H9 (cell line): ENCODE results near the gene LGALS9. TPM values are rescaled to one million over a fixed set of nuclear protein-coding genes. Genes with fewer than 3 reads are reported as not detected.

ENCODE experiments used
- DNase-seq: peaks from one replicate; pipeline ENCODE4 v3.0.0-alpha.2; 2017
- H2AFZ ChIP-seq: one replicate; pipeline ENCODE4 v1.6.1; 2013; ENCODE audit warnings: mild to moderate bottlenecking, low read length, control low read depth, moderate library complexity
- H2AK5ac ChIP-seq: 2 replicates; pipeline ENCODE4 v1.6.1; 2013; ENCODE audit warnings: low read length, control low read depth, mixed read lengths; ENCODE audit not compliant: insufficient read length
- H2BK120ac ChIP-seq: one replicate; pipeline ENCODE4 v1.6.1; 2013; ENCODE audit warnings: low read depth, mild to moderate bottlenecking, low read length, control low read depth, inconsistent platforms; ENCODE audit not compliant: poor library complexity, severe bottlenecking
- H2BK12ac ChIP-seq: 2 replicates; pipeline ENCODE4 v1.6.1; 2013; ENCODE audit warnings: low read length, control low read depth, mixed read lengths, low read depth; ENCODE audit not compliant: insufficient read length
- H2BK15ac ChIP-seq: 2 replicates; pipeline ENCODE4 v1.6.1; 2013; ENCODE audit warnings: low read depth, low read length, control low read depth
- H2BK20ac ChIP-seq: one replicate; pipeline ENCODE4 v1.6.1; 2013; ENCODE audit warnings: low read depth, mild to moderate bottlenecking, low read length, control low read depth, inconsistent platforms; ENCODE audit not compliant: poor library complexity, severe bottlenecking
- H2BK5ac ChIP-seq: 2 replicates; pipeline ENCODE4 v1.6.1; 2013; ENCODE audit warnings: low read length, control low read depth, mixed read lengths; ENCODE audit not compliant: insufficient read length
- H3K14ac ChIP-seq: 2 replicates; pipeline ENCODE4 v1.6.1; 2013; ENCODE audit warnings: low read length, control low read depth; ENCODE audit not compliant: insufficient read depth
- H3K18ac ChIP-seq: 2 replicates; pipeline ENCODE4 v1.6.1; 2013; ENCODE audit warnings: low read depth, mild to moderate bottlenecking, mixed read lengths, low read length, control low read depth; ENCODE audit not compliant: insufficient read length
- H3K23ac ChIP-seq: 2 replicates; pipeline ENCODE4 v1.6.1; 2013; ENCODE audit warnings: low read length, control low read depth, mixed read lengths, low read depth; ENCODE audit not compliant: insufficient read length
- H3K23me2 ChIP-seq: 2 replicates; pipeline ENCODE4 v1.6.1; 2013; ENCODE audit warnings: low read depth, mild to moderate bottlenecking, mixed read lengths, low read length, control low read depth; ENCODE audit not compliant: insufficient read length, poor library complexity, severe bottlenecking
- H3K27ac ChIP-seq: 2 replicates; pipeline ENCODE4 v1.5.1; 2013; ENCODE audit warnings: low read length, control low read depth, mixed read lengths, low read depth; ENCODE audit not compliant: insufficient read length
- H3K27me3 ChIP-seq: 2 replicates; pipeline ENCODE4 v1.6.1; 2013; ENCODE audit warnings: low read length, control low read depth, inconsistent platforms; ENCODE audit not compliant: insufficient read depth
- H3K4ac ChIP-seq: 2 replicates; pipeline ENCODE4 v1.6.1; 2013; ENCODE audit warnings: low read depth, mild to moderate bottlenecking, control low read depth, inconsistent platforms, low read length, moderate library complexity
- H3K4me1 ChIP-seq: 2 replicates; pipeline ENCODE4 v1.6.1; 2013; ENCODE audit warnings: low read length, control low read depth, inconsistent platforms; ENCODE audit not compliant: insufficient read depth
- H3K4me2 ChIP-seq: 2 replicates; pipeline ENCODE4 v1.6.1; 2013; ENCODE audit warnings: low read length, control low read depth, mixed read lengths; ENCODE audit not compliant: insufficient read length, insufficient read depth
- H3K56ac ChIP-seq: 2 replicates; pipeline ENCODE4 v1.6.1; 2013; ENCODE audit warnings: low read depth, mild to moderate bottlenecking, mixed read lengths, low read length, control low read depth; ENCODE audit not compliant: insufficient read length
- H3K79me1 ChIP-seq: 2 replicates; pipeline ENCODE4 v1.6.1; 2013; ENCODE audit warnings: low read depth, mild to moderate bottlenecking, moderate library complexity, low read length, control low read depth, inconsistent platforms; ENCODE audit not compliant: insufficient read depth, poor library complexity, severe bottlenecking
- H3K79me2 ChIP-seq: 2 replicates; pipeline ENCODE4 v1.6.1; 2013; ENCODE audit warnings: low read length, control low read depth, inconsistent platforms; ENCODE audit not compliant: insufficient read depth
- H3K9ac ChIP-seq: 2 replicates; pipeline ENCODE4 v1.6.1; 2013; ENCODE audit warnings: low read length, control low read depth, mixed read lengths; ENCODE audit not compliant: insufficient read length; ENCODE audit errors: extremely low read depth
- H3K9me3 ChIP-seq: one replicate; pipeline ENCODE4 v1.6.1; 2013; ENCODE audit warnings: low read depth, low read length, inconsistent platforms; ENCODE audit not compliant: control insufficient read depth
- H3T11ph ChIP-seq: one replicate; pipeline ENCODE4 v1.6.1; 2013; ENCODE audit warnings: mild to moderate bottlenecking, low read length, control low read depth, inconsistent platforms
- H4K20me1 ChIP-seq: one replicate; pipeline ENCODE4 v1.6.1; 2013; ENCODE audit not compliant: control insufficient read depth, insufficient read length, insufficient read depth
- H4K5ac ChIP-seq: 2 replicates; pipeline ENCODE4 v1.6.1; 2013; ENCODE audit warnings: low read depth, mild to moderate bottlenecking, mixed read lengths, low read length, control low read depth; ENCODE audit not compliant: insufficient read length
- H4K8ac ChIP-seq: replicated peaks from 2 replicates; pipeline ENCODE4 v1.6.1; 2013; ENCODE audit warnings: low read length, control low read depth, mixed read lengths, low read depth; ENCODE audit not compliant: insufficient read length
- H4K91ac ChIP-seq: 2 replicates; pipeline ENCODE4 v1.6.1; 2013; ENCODE audit warnings: low read depth, mild to moderate bottlenecking, moderate library complexity, mixed read lengths, low read length, control low read depth; ENCODE audit not compliant: insufficient read length
- H3K27ac Mint-ChIP-seq, 3 experiments: 2 replicates in 2 of 3; 3 replicates in 1 of 3; pipeline ENCODE4 v1.8.0; 2020 to 2021; ENCODE audit warnings: mixed read lengths in 3 of 3, mild to moderate bottlenecking in 1 of 3, moderate library complexity in 1 of 3
- H3K27me3 Mint-ChIP-seq: 2 replicates; pipeline ENCODE4 v1.8.0; 2021; ENCODE audit warnings: low read depth, mild to moderate bottlenecking, moderate library complexity, mixed read lengths
- H3K36me3 Mint-ChIP-seq, 3 experiments: 2 replicates in 2 of 3; 3 replicates in 1 of 3; pipeline ENCODE4 v1.8.0; 2020 to 2021; ENCODE audit warnings: low read depth in 3 of 3, mixed read lengths in 3 of 3; ENCODE audit not compliant: insufficient read depth in 1 of 3
- H3K4me1 Mint-ChIP-seq, 2 experiments: 2 replicates each; pipeline ENCODE4 v1.8.0; 2020; ENCODE audit warnings: mixed read lengths in 2 of 2
- H3K4me3 Mint-ChIP-seq, 2 experiments: 2 replicates in 1 of 2; 3 replicates in 1 of 2; pipeline ENCODE4 v1.8.0; 2020 to 2021; ENCODE audit warnings: mild to moderate bottlenecking in 2 of 2, mixed read lengths in 2 of 2, moderate library complexity in 1 of 2
- H3K9me3 Mint-ChIP-seq, 2 experiments: 2 replicates in 1 of 2; 3 replicates in 1 of 2; pipeline ENCODE4 v1.8.0; 2020; ENCODE audit warnings: mild to moderate bottlenecking in 2 of 2, mixed read lengths in 2 of 2, moderate library complexity in 1 of 2
- CTCF ChIP-seq: fragments of 200-600 bp; sonication (generic); conservative IDR thresholded peaks from 3 replicates; pipeline ENCODE4 v1.8.0; 2021; ENCODE audit warnings: antibody characterized with exemption, mild to moderate bottlenecking
- WGBS: extraction: QIAGEN DNeasy Blood & Tissue Kit; methylation state at CpG from one replicate; pipeline ENCODE4 v1.1.7; 2013; ENCODE audit warnings: missing lambda C conversion rate, low lambda C conversion rate, mixed read lengths; ENCODE audit not compliant: insufficient read length; ENCODE audit errors: extremely low coverage; 5-methylcytosine and 5-hydroxymethylcytosine counted together
- total RNA-seq: library from RNA; stranded (reverse); gene quantifications from 2 replicates; pipeline ENCODE4 v1.2.1, GENCODE V29; 2021

The LGALS9 gene
- total RNA-seq, 1 experiment from 2014 or later: 2.5 TPM

GRCh38 chr17:27618417-27618816 lies 12.6 kb upstream of the LGALS9 start:
- H2BK12ac ChIP-seq: no peak overlapping the region
- H3K4me2 ChIP-seq: no peak overlapping the region
- Mint-ChIP-seq H3K4me3 (no peak overlapping the region), H3K36me3 (peaks cover 4 to 60% (median 41%) of the 10 kb centered on the region in 3 experiments; a peak in 6 of 7 replicates), H3K9me3 (no peaks in the 10 kb centered on the region), H3K27ac (no peak overlapping the region), H3K27me3 (no peaks in the 10 kb centered on the region), H3K4me1 (no peaks in the 10 kb centered on the region)
- no peak overlapping the region for H2BK20ac ChIP-seq
- no peaks in the 10 kb centered on the region for H3K23me2 ChIP-seq
- H3K79me2 ChIP-seq: no peaks in the 10 kb centered on the region
- no peak overlapping the region for H3K23ac ChIP-seq
- H2AFZ ChIP-seq: no peak overlapping the region
- no peak for TF ChIP-seq CTCF
- H3T11ph ChIP-seq: no peak overlapping the region
- no peaks in the 10 kb centered on the region for H3K79me1 ChIP-seq
- H3K4ac ChIP-seq: no peak overlapping the region
- H3K18ac ChIP-seq: no peak overlapping the region
- H4K8ac ChIP-seq: no peak overlapping the region
- WGBS: no CpG with 5 or more reads among the region's 8 CpGs
- H3K56ac ChIP-seq: no peak overlapping the region
- no peak overlapping the region for H3K14ac ChIP-seq
- no peaks in the 10 kb centered on the region for H3K27me3 ChIP-seq
- no peaks in the 10 kb centered on the region for H4K20me1 ChIP-seq
- H3K9me3 ChIP-seq: no peaks in the 10 kb centered on the region
- no peak overlapping the region for H3K9ac ChIP-seq
- H3K27ac ChIP-seq: no peak overlapping the region
- H2BK5ac ChIP-seq: no peak overlapping the region
- no peak overlapping the region for H4K91ac ChIP-seq
- no peak overlapping the region for H2BK120ac ChIP-seq
- no peak for DNase-seq
- H2AK5ac ChIP-seq: no peak overlapping the region
- H2BK15ac ChIP-seq: no peak overlapping the region
- no peaks in the 10 kb centered on the region for H3K4me1 ChIP-seq
- no peak overlapping the region for H4K5ac ChIP-seq
